Measurements from ENCODE around the gene AGXT.

Gene AGXT

GRCh38 chr2:240916571-240917008, 48.0 kb downstream of the AGXT start:
- H3K79me2 ChIP-seq (ENCODE audit: insufficient read depth, low read length), result no peaks in the 10 kb centered on the region
- H3K4me1 ChIP-seq (ENCODE audit: insufficient read depth, low read length, severe bottlenecking), result no peaks in the 10 kb centered on the region
- H3K9me2 ChIP-seq (ENCODE audit: low read depth, low read length), result no peaks in the 10 kb centered on the region
- no peaks in the 10 kb centered on the region for H3K9me3 ChIP-seq (ENCODE audit: low read length)
- H3K27ac ChIP-seq (ENCODE audit: low read depth, low read length, poor library complexity, severe bottlenecking), result no peak overlapping the region
- no peak overlapping the region for H3K4me3 ChIP-seq (ENCODE audit: low read depth, low read length, poor library complexity, severe bottlenecking)
- H3K27me3 ChIP-seq (ENCODE audit: insufficient read depth, low read length), result no peaks in the 10 kb centered on the region
- H4K20me1 ChIP-seq (ENCODE audit: insufficient read depth, low read length), result no peaks in the 10 kb centered on the region
- no peak overlapping the region for H3K9ac ChIP-seq (ENCODE audit: low read length)
- TF ChIP-seq CTCF (IDR thresholded peaks at IDR 0.05; ENCODE audit: low read length) (no peak), EZH2 (IDR thresholded peaks at IDR 0.05; ENCODE audit: borderline replicate concordance, low read length) (no peak)
- H3F3A ChIP-seq (ENCODE audit: insufficient read depth, low read length), result no peaks in the 10 kb centered on the region
- no peak overlapping the region for H2AFZ ChIP-seq (ENCODE audit: low read length)
- H3K4me2 ChIP-seq (ENCODE audit: low read length), result no peak overlapping the region
- no peaks in the 10 kb centered on the region for H3K36me3 ChIP-seq (ENCODE audit: insufficient read depth, low read length)

GRCh38 chr2:240917009-240917683, 48.5 kb downstream of the AGXT start:
- Histone ChIP-seq H3F3A (ENCODE audit: insufficient read depth, low read length) (no peaks in the 10 kb centered on the region), H3K9ac (ENCODE audit: low read length) (no peak overlapping the region), H3K4me2 (ENCODE audit: low read length) (no peak overlapping the region), H3K27ac (ENCODE audit: low read depth, low read length, poor library complexity, severe bottlenecking) (no peak overlapping the region), H3K4me1 (ENCODE audit: insufficient read depth, low read length, severe bottlenecking) (no peaks in the 10 kb centered on the region), H4K20me1 (ENCODE audit: insufficient read depth, low read length) (no peaks in the 10 kb centered on the region), H3K36me3 (ENCODE audit: insufficient read depth, low read length) (no peaks in the 10 kb centered on the region), H2AFZ (ENCODE audit: low read length) (no peak overlapping the region), H3K9me3 (ENCODE audit: low read length) (no peaks in the 10 kb centered on the region), H3K79me2 (ENCODE audit: insufficient read depth, low read length) (no peaks in the 10 kb centered on the region), H3K9me2 (ENCODE audit: low read depth, low read length) (no peaks in the 10 kb centered on the region), H3K4me3 (ENCODE audit: low read depth, low read length, poor library complexity, severe bottlenecking) (no peak overlapping the region), H3K27me3 (ENCODE audit: insufficient read depth, low read length) (no peaks in the 10 kb centered on the region)
- TF ChIP-seq CTCF (IDR thresholded peaks at IDR 0.05; ENCODE audit: low read length) (no peak), EZH2 (IDR thresholded peaks at IDR 0.05; ENCODE audit: borderline replicate concordance, low read length) (no peak)

- Histone ChIP-seq H3K4me1 (ENCODE audit: insufficient read depth, low read length, severe bottlenecking) (no peaks in the 10 kb centered on the region), H3K4me3 (ENCODE audit: low read depth, low read length, poor library complexity, severe bottlenecking) (no peak overlapping the region), H3K27ac (ENCODE audit: low read depth, low read length, poor library complexity, severe bottlenecking) (no peak overlapping the region), H4K20me1 (ENCODE audit: insufficient read depth, low read length) (no peaks in the 10 kb centered on the region), H3K79me2 (ENCODE audit: insufficient read depth, low read length) (no peaks in the 10 kb centered on the region), H3K36me3 (ENCODE audit: insufficient read depth, low read length) (no peaks in the 10 kb centered on the region), H3K27me3 (ENCODE audit: insufficient read depth, low read length) (no peaks in the 10 kb centered on the region), H3F3A (ENCODE audit: insufficient read depth, low read length) (no peaks in the 10 kb centered on the region), H3K9me3 (ENCODE audit: low read length) (no peaks in the 10 kb centered on the region), H2AFZ (ENCODE audit: low read length) (no peak overlapping the region), H3K9ac (ENCODE audit: low read length) (no peak overlapping the region), H3K9me2 (ENCODE audit: low read depth, low read length) (no peaks in the 10 kb centered on the region), H3K4me2 (ENCODE audit: low read length) (no peak overlapping the region)
- TF ChIP-seq EZH2 (IDR thresholded peaks at IDR 0.05; ENCODE audit: borderline replicate concordance, low read length) (no peak), CTCF (IDR thresholded peaks at IDR 0.05; ENCODE audit: low read length) (no peak)
Observed at GRCh38 chr2:240917684-240918257, 49.1 kb downstream of the AGXT start.

Data from OCI-LY1 (cell line).